ENCODE results near the gene ARMC9.

ARMC9 gene

DNA sequence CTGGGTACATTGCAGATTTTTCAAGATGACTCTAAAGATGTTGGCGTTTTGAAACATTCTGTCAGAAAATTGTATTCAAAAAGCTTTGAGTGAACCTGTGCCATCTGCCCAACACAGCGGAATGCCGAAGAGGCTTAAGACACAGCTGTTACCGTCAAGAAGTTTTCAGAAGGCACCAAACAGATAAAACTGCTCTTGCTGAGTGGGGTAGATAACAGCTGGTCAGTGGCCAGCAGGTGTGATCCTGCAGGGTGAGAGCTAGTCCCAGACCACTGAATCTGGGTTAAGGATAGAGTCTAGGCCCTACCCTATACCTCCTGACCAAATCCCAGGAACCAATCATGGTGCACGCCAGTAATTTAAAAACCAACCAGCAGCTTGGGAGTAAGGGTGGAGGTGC lies 136.6 kb downstream of the ARMC9 start:
- no peak for DNase-seq (ENCODE audit: low spot score)
- in situ Hi-C loops (cut with MboI; ENCODE audit: low pct_unique_long_range_greater_than_20kb, low sequenced_read_pairs, unreplicated experiment), result no loop called here
- TF ChIP-seq, protein P1, sequence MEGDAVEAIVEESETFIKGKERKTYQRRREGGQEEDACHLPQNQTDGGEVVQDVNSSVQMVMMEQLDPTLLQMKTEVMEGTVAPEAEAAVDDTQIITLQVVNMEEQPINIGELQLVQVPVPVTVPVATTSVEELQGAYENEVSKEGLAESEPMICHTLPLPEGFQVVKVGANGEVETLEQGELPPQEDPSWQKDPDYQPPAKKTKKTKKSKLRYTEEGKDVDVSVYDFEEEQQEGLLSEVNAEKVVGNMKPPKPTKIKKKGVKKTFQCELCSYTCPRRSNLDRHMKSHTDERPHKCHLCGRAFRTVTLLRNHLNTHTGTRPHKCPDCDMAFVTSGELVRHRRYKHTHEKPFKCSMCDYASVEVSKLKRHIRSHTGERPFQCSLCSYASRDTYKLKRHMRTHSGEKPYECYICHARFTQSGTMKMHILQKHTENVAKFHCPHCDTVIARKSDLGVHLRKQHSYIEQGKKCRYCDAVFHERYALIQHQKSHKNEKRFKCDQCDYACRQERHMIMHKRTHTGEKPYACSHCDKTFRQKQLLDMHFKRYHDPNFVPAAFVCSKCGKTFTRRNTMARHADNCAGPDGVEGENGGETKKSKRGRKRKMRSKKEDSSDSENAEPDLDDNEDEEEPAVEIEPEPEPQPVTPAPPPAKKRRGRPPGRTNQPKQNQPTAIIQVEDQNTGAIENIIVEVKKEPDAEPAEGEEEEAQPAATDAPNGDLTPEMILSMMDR (IDR thresholded peaks at IDR 0.05; ENCODE audit: extremely low read depth, insufficient read depth, missing control alignments), result no peak

DNA sequence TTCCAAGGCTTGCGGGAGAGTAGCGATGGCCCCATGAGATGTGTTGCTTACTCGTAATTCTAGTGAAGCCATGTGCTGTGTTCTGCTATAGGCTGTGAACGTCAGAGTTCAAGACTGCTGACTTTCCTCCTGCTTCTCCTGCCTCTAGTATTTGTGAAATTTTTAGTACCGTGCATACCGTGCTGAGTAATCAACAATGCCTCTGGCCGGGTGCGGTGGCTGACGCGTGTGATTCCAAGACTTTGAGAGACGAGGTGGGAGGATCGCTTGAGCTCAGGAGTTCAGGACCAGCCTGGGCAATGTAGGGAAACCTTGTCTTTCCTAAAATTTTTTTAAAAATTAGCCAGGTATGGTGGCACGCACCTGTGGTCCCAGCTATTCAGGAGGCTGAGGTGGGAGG lies 137.2 kb downstream of the ARMC9 start:
- DNase-seq (ENCODE audit: low spot score), result no peak
- in situ Hi-C loops (cut with MboI; ENCODE audit: low pct_unique_long_range_greater_than_20kb, low sequenced_read_pairs, unreplicated experiment), result no loop called here
- TF ChIP-seq, protein P1 (IDR thresholded peaks at IDR 0.05; ENCODE audit: extremely low read depth, insufficient read depth, missing control alignments), result no peak

DNA sequence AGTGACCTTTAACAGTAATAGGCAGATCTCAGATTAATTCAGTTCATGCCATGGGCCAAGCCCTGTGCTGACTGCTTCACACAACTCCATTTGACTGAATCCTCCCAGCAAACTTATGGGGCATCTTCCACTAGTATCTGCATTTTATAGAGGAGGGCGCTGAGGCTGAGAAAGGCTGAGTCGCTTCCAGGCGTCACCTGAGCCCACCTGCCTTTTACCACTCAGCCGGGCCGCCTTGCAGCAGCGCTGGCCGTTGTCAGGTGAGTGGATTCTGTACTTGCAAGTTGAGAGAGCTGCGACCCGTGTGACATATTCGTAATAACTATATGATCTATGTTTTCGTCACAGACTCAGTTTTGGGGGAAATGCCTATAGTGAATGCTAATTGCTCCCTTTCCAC lies 137.8 kb downstream of the ARMC9 start:
- TF ChIP-seq, protein P1 (IDR thresholded peaks at IDR 0.05; ENCODE audit: extremely low read depth, insufficient read depth, missing control alignments), result no peak
- in situ Hi-C loops (cut with MboI; ENCODE audit: low pct_unique_long_range_greater_than_20kb, low sequenced_read_pairs, unreplicated experiment), result no loop called here
- DNase-seq (ENCODE audit: low spot score), result no peak

DNA sequence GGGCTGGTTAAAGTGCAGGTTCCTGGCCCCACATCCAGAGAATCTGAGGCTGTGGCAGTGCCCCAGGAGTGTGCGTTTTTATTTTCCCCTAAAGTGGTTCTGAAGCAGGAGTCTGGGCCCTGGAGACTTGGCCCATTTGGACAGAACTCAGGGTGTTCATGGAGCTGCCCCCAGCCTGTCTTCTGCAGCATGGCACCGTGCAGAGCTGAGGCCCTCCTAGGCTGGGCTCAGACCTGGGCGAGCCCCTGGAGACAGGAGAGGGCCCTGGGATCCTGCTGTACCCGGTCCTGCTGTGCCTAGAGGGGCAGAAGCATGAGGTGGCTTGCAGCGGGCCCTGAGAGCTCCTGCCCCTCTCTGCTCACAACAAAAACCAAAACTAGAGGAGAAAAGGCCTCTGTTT lies 138.3 kb downstream of the ARMC9 start:
- DNase-seq (ENCODE audit: low spot score), result no peak
- TF ChIP-seq, protein P1 (IDR thresholded peaks at IDR 0.05; ENCODE audit: extremely low read depth, insufficient read depth, missing control alignments), result no peak
- in situ Hi-C loops (cut with MboI; ENCODE audit: low pct_unique_long_range_greater_than_20kb, low sequenced_read_pairs, unreplicated experiment), result no loop called here

DNA sequence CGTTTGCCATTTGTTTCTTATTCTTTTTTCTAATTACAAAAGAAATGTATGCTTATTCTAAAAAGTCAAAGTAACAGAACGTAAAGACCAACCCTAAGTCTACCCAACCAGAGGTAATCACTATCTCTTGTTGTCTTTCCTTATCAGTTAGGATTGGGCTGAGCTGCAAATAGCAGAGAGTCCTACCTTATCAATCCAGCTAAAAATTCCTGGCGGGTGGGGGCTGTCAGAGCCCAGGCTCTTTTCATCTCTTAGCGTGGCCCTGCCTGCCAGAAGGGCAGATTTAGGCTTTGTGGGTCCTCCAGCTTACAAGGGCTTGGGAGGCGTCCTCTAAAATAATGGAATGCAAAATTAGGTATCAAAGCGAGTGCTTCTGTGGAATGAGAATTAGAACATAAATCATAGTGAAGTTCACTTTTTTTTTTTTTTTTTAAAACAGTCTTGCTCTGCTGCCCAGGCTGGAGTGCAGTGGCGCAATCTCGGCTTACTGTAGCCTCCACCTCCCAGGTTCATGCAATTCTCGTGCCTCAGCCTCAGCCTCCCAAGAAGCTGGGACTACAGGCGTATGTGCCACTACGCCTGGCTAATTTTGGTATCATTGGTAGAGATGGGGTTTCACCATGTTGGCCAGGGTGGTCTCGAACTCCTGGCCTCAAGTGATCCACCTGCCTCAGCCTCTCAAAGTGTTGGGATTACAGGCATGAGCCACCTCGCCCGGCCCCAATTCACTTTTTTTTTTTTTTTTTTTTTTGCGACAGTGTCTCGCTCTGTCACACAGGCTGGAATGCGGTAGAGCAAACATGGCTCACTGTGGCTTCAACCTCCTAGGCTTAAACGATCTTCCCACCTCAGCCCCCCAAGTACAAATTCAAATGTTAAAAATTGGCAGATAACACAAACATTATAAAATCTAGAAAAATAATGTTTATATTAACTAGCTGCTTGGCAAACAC lies 139.7 kb downstream of the ARMC9 start:
- in situ Hi-C loops (cut with MboI; ENCODE audit: low pct_unique_long_range_greater_than_20kb, low sequenced_read_pairs, unreplicated experiment), result no loop called here
- TF ChIP-seq, protein P1 (IDR thresholded peaks at IDR 0.05; ENCODE audit: extremely low read depth, insufficient read depth, missing control alignments), result no peak

DNA sequence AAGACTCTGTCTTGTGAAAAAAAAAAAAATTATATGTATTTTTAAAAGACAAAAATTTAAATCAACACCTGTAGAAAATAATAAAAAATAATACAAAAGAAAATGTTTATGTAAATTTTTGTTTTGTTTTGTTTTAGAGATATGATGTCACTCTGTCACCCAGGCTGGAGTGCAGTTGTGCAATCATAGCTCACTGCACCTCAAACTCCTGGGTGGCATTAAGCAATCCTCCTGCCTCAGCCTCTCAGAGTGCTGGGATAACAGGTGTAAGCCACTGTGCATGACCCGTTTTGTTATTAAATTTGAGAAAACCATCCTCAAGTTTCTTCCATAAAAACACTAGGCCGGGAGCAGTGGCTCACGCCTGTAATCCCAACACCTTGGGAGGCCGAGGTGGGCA lies 140.9 kb downstream of the ARMC9 start:
- in situ Hi-C loops (cut with MboI; ENCODE audit: low pct_unique_long_range_greater_than_20kb, low sequenced_read_pairs, unreplicated experiment), result no loop called here
- no peak for DNase-seq (ENCODE audit: low spot score)
- TF ChIP-seq, protein P1 (IDR thresholded peaks at IDR 0.05; ENCODE audit: extremely low read depth, insufficient read depth, missing control alignments), result no peak

More for the DNA sequence above, 139.7 kb downstream of the ARMC9 start:
- no peak for DNase-seq (ENCODE audit: low spot score)
